Measurements from ENCODE around the gene SAE1.

GRCh38 chr19:47093254-47093653 is 37.4 kb upstream of the SAE1 start:
- TF ChIP-seq MAX (IDR thresholded peaks at IDR 0.05), result no peak
- TF ChIP-seq RAD21 (conservative IDR thresholded peaks at IDR 0.05 in 1 of 2, IDR thresholded peaks at IDR 0.05 in 1 of 2), result no peak
